ENCODE data around the gene TPRN. TPM values are rescaled to one million over a fixed set of nuclear protein-coding genes. Genes with fewer than 3 reads are reported as not detected.

Gene TPRN
- total and polyA plus RNA-seq, 2 of the 4 experiments (the other 2 are of a cell fraction), result 1.8 to 5.3 TPM

GRCh38 chr9:137211532-137211931, 11.0 kb upstream of the TPRN start:
- Histone ChIP-seq H4K20me1 (ENCODE audit: insufficient read depth, low read length) (no peaks in the 10 kb centered on the region), H3K27ac (ENCODE audit: insufficient read depth, low read length) (no peak overlapping the region), H3K23ac (ENCODE audit: low read depth, low read length) (no peak overlapping the region), H3K4me2 (ENCODE audit: low read depth, low read length) (no peak overlapping the region), H2AK5ac (ENCODE audit: low read depth, low read length) (no peak overlapping the region), H3K9me3 (ENCODE audit: control insufficient read depth, insufficient read depth, low read length) (no peaks in the 10 kb centered on the region), H2BK5ac (ENCODE audit: low read depth, low read length, poor library complexity, severe bottlenecking) (no peak overlapping the region), H3K4me3 (ENCODE audit: insufficient read depth, low read depth, low read length) (no peak overlapping the region), H4K5ac (ENCODE audit: low read depth, low read length) (no peak overlapping the region), H2AFZ (replicated peaks; ENCODE audit: low read length, poor library complexity) (no peak overlapping the region), H3K56ac (ENCODE audit: extremely low read depth, insufficient read depth, low read length) (no peak overlapping the region), H2BK120ac (ENCODE audit: low read depth, low read length) (no peak overlapping the region), H3K9me1 (ENCODE audit: insufficient read depth, low read length) (no peaks in the 10 kb centered on the region), H2BK20ac (ENCODE audit: low read depth, low read length) (no peak overlapping the region), H3K9ac (ENCODE audit: low read depth, low read length) (no peak overlapping the region), H2AK9ac (replicated peaks; ENCODE audit: low read depth, low read length, poor library complexity) (no peak overlapping the region), H3K79me1 (ENCODE audit: low read depth in 1 of 2, low read length in 2 of 2) (peaks cover 14% of the 10 kb centered on the region in 2 experiments), H4K8ac (ENCODE audit: low read depth in 2 of 2, low read length in 2 of 2) (no peak overlapping the region), H2BK15ac (ENCODE audit: low read depth, low read length) (no peak overlapping the region), H3K4ac (ENCODE audit: low read depth, low read length) (no peak overlapping the region), H3K18ac (ENCODE audit: low read depth, low read length) (no peak overlapping the region), H3K27me3 (ENCODE audit: control insufficient read depth, insufficient read depth, low read length) (no peaks in the 10 kb centered on the region), H4K91ac (ENCODE audit: insufficient read depth, low read depth, low read length) (no peak overlapping the region), H3K4me1 (ENCODE audit: control insufficient read depth, insufficient read depth, low read length) (peaks cover 2% of the 10 kb centered on the region; the same call in 1 of the 2 replicates), H3K36me3 (ENCODE audit: control insufficient read depth, insufficient read depth, low read length) (peaks cover 22% of the 10 kb centered on the region), H3K14ac (replicated peaks; ENCODE audit: low read depth, low read length) (no peak overlapping the region)
- ChIA-PET CTCF (no interaction called here), POLR2A (ENCODE audit: unreplicated experiment) (no interaction called here)
- TF ChIP-seq USF2 (IDR thresholded peaks at IDR 0.05; ENCODE audit: low read depth, low read length) (no peak), NFE2L2 (IDR thresholded peaks at IDR 0.05; ENCODE audit: low read depth, low read length) (no peak)
- dilution Hi-C loops (cut with HindIII; ENCODE audit: low sequenced_read_pairs, unreplicated experiment) (no loop called here), intact Hi-C loops (cut with micrococcal nuclease) (no loop called here), in situ Hi-C loops (cut with MboI; ENCODE audit: low sequenced_read_pairs) (no loop called here)
- 89% methylated on average over 9 of the region's 13 CpGs; no CpG with 5 or more reads in 1 of the 2 experiments for WGBS, 2 experiments (ENCODE audit: extremely low coverage in 2 of 2, insufficient read length in 1 of 2)
- no peak for ATAC-seq (ENCODE audit: low read depth)
- DNase-seq, result no peak
- BruUV-seq (replicated peaks), result no TSS peak
